ENCODE measurements around the gene SPCS1. TPM values are rescaled to one million over a fixed set of nuclear protein-coding genes. Genes with fewer than 3 reads are reported as not detected.

Gene SPCS1
- total RNA-seq, 4 donors from 2014 or later = 152 to 188 (median 162) TPM

DNA sequence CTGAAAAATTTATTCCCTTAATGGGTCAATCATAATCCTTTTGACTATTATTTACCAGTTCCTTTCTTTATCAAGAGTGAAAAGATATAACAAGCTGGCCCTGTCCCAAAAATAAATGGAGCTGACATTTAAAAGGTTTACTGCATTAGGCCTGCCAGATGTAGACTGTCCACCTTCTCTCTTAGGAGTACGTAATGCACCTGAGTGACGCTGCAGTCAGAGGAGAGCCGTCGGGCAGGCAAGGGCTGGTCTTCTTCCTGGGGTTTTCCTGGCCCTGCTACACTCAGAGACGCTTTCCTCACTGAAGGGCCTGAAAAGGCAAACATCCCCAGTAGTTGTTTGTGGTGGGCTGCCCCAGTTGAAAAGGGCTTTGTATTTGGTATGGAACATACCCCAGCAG, 37.2 kb downstream of the SPCS1 start:
- TF ChIP-seq, protein P1, sequence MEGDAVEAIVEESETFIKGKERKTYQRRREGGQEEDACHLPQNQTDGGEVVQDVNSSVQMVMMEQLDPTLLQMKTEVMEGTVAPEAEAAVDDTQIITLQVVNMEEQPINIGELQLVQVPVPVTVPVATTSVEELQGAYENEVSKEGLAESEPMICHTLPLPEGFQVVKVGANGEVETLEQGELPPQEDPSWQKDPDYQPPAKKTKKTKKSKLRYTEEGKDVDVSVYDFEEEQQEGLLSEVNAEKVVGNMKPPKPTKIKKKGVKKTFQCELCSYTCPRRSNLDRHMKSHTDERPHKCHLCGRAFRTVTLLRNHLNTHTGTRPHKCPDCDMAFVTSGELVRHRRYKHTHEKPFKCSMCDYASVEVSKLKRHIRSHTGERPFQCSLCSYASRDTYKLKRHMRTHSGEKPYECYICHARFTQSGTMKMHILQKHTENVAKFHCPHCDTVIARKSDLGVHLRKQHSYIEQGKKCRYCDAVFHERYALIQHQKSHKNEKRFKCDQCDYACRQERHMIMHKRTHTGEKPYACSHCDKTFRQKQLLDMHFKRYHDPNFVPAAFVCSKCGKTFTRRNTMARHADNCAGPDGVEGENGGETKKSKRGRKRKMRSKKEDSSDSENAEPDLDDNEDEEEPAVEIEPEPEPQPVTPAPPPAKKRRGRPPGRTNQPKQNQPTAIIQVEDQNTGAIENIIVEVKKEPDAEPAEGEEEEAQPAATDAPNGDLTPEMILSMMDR (IDR thresholded peaks at IDR 0.05 in 4 of 5, conservative IDR thresholded peaks at IDR 0.05 in 1 of 5) = no peak
- in situ Hi-C loops (cut with MboI; ENCODE audit: low sequenced_read_pairs in 4 of 4) (loop anchor here in 3 of 4 donors (10.0 to 25.0 kb wide), 4 partner anchors 192 to 344 kb away; no protein-coding TSS in a partner anchor), intact Hi-C loops (cut with DNase I; ENCODE audit: low total_unique reads) (loop anchor here (2.0 kb wide), 1 partner anchor 330 kb away; no protein-coding TSS in a partner anchor)
- DNase-seq (no peak), ATAC-seq (no peak)
- Histone ChIP-seq H3K9me3 (no peaks in the 10 kb centered on the region), H3K4me3 (no peak overlapping the region), H3K36me3 (peaks cover 0 to 92% of the 10 kb centered on the region in 2 donors), H3K27ac (no peak overlapping the region), H3K4me1 (no peaks in the 10 kb centered on the region), H3K27me3 (no peaks in the 10 kb centered on the region)

DNA sequence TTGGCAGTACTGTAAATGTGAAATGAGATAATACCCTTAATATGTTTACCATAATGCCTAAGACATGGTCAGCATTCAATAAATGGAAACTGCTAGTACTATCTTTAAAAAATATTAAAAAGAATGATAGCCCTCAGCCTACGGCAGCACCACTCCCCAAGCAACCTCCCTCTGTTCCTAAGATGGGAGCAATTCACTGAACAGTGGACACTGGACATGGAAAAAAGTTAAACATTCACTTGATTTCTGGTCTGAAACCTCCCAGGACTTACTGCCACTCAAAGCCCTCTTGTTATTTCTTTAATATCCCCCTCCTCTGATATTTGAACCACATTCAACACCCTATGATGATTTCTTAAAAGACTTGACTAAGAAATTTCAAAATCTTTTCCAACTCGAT, 37.8 kb downstream of the SPCS1 start:
- Histone ChIP-seq H3K27me3 (no peaks in the 10 kb centered on the region), H3K36me3 (peaks cover 0 to 91% of the 10 kb centered on the region in 2 donors), H3K4me3 (no peak overlapping the region), H3K4me1 (no peaks in the 10 kb centered on the region), H3K27ac (no peak overlapping the region), H3K9me3 (no peaks in the 10 kb centered on the region)
- in situ Hi-C loops (cut with MboI; ENCODE audit: low sequenced_read_pairs in 4 of 4) = loop anchor here in 3 of 4 donors (10.0 to 25.0 kb wide), 4 partner anchors 191 to 344 kb away; no protein-coding TSS in a partner anchor
- ATAC-seq (no peak), DNase-seq (no peak)
- no peak for TF ChIP-seq POLR2A (IDR thresholded peaks at IDR 0.05)
- TF ChIP-seq, protein P1 (IDR thresholded peaks at IDR 0.05 in 4 of 5, conservative IDR thresholded peaks at IDR 0.05 in 1 of 5) = no peak
- intact Hi-C loops (cut with DNase I; ENCODE audit: low total_unique reads) = loop anchor here (2.0 kb wide), 1 partner anchor 329 kb away; no protein-coding TSS in a partner anchor

DNA sequence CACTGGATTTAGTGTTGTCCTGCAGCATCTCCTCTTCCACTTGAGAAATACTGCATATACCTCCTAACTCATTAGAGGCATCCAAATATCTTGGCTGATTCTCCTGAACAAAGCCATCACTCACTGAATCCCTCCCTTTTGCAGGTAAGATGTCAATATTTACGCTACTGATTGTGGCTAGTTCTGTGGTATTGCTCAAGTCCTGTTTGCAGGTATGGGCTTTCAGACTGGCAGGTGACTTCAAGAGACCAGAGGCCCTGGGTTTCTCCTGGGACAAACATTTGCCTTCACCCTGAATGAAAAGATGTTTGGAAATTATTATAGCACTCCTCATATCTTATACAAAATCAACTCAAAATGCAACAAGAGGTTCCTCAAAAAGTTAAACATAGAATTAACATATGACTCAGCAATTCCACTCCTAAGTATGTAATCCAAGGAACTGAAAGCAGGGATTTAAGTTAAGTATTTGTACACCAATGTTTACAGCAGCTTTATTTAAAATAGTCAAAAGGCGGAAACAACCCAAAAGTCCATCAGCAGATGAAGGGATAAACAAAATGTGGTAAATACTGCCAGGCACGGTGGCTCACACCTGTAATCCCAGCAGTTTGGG, 46.2 kb downstream of the SPCS1 start:
- no peak overlapping the region for H3K27ac ChIP-seq
- DNase-seq (no peak), ATAC-seq (no peak)
- TF ChIP-seq, protein P1 (IDR thresholded peaks at IDR 0.05 in 4 of 5, conservative IDR thresholded peaks at IDR 0.05 in 1 of 5) = no peak
- no peak for TF ChIP-seq POLR2A (IDR thresholded peaks at IDR 0.05)
- no peaks in the 10 kb centered on the region for H3K4me1 ChIP-seq
- in situ Hi-C loops (cut with MboI; ENCODE audit: low sequenced_read_pairs in 4 of 4) (no loop called here), intact Hi-C loops (cut with DNase I; ENCODE audit: low total_unique reads) (no loop called here)
- no peak overlapping the region for H3K4me3 ChIP-seq
- no peaks in the 10 kb centered on the region for H3K9me3 ChIP-seq
- H3K36me3 ChIP-seq = peaks cover 0 to 66% of the 10 kb centered on the region in 2 donors
- H3K27me3 ChIP-seq = no peaks in the 10 kb centered on the region

DNA sequence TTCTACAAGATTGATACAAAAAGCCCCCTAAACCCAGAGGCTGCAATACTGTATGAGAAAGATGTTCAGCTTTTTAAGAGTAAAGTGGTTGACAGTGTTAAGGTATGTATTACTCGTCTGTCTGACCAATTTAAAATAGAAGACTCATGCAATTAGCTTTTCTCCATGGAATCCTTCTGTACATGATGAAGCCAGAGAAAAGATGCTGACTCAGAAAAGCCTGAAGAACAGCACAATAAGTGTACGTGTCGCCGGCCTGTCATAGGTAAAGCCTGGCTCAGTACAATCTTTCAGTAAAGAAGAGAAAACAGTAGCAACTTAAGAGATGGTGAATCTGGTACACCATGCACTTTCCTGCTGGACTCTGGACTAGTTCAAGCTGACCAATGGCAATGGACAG, 48.5 kb downstream of the SPCS1 start:
- intact Hi-C loops (cut with DNase I; ENCODE audit: low total_unique reads) = no loop called here
- no peak for ATAC-seq
- Histone ChIP-seq H3K36me3 (peaks cover 0 to 61% of the 10 kb centered on the region in 2 donors), H3K4me1 (no peaks in the 10 kb centered on the region), H3K4me3 (no peak overlapping the region), H3K9me3 (no peaks in the 10 kb centered on the region), H3K27me3 (no peaks in the 10 kb centered on the region), H3K27ac (no peak overlapping the region)
- no peak for DNase-seq
- TF ChIP-seq POLR2A (IDR thresholded peaks at IDR 0.05) = no peak
- TF ChIP-seq, protein P1 (IDR thresholded peaks at IDR 0.05 in 4 of 5, conservative IDR thresholded peaks at IDR 0.05 in 1 of 5) = no peak
- in situ Hi-C loops (cut with MboI; ENCODE audit: low sequenced_read_pairs in 4 of 4) = no loop called here
